ENCODE measurements around the gene GTF3A.

GTF3A gene

GRCh38 chr13:27449081-27449603, 24.7 kb downstream of the GTF3A start:
- DNase-seq, result no peak

- DNase-seq, result peak; percentile 95
These were observed 25.8 kb downstream of the GTF3A start, which contains the start of gene MTIF3 for GRCh38 chr13:27449936-27450828. TSS of gene MTIF3 (minus strand) at chr13:27450564. CDS start at chr13:27440448, 10,116 bp downstream.

GRCh38 chr13:27450921-27451471, 26.6 kb downstream of the GTF3A start:
- DNase-seq, result peak; percentile 27

GRCh38 chr13:27455331-27455855, 31.0 kb downstream of the GTF3A start:
- peak; percentile 11 for DNase-seq

GRCh38 chr13:27461940-27462584, 37.6 kb downstream of the GTF3A start:
- DNase-seq, result no peak

- DNase-seq, result no peak
These were observed 39.1 kb downstream of the GTF3A start for GRCh38 chr13:27463500-27463899.

GRCh38 chr13:27465611-27466010, 41.2 kb downstream of the GTF3A start:
- DNase-seq, result no peak

- no peak for DNase-seq
These were observed 42.1 kb downstream of the GTF3A start for GRCh38 chr13:27466513-27466912.

- DNase-seq, result no peak
These were observed 45.8 kb downstream of the GTF3A start for GRCh38 chr13:27470075-27470820.

- no peak for DNase-seq
These were observed 48.0 kb downstream of the GTF3A start for GRCh38 chr13:27472441-27472840.

- no peak for DNase-seq
These were observed 48.5 kb downstream of the GTF3A start for GRCh38 chr13:27472941-27473340.

- no peak for DNase-seq
These were observed 50.4 kb downstream of the GTF3A start for GRCh38 chr13:27474751-27475268.

- DNase-seq, result peak; percentile 5
These were observed 52.7 kb downstream of the GTF3A start for GRCh38 chr13:27476943-27477703.

- DNase-seq, result peak; percentile 17
These were observed 57.3 kb downstream of the GTF3A start for GRCh38 chr13:27481766-27482165.

- no peak for DNase-seq
These were observed 58.6 kb downstream of the GTF3A start for GRCh38 chr13:27482983-27483382.

- DNase-seq, result no peak
These were observed 59.0 kb downstream of the GTF3A start for GRCh38 chr13:27483421-27483820.

Data from stimulated activated CD4-positive, alpha-beta T cell treated with anti-CD3 and anti-CD28 coated beads, Interleukin-4, amount 100 ng/mL, for 1 hour (primary cell).